ENCODE measurements around the gene VAV1. TPM values are rescaled to one million over a fixed set of nuclear protein-coding genes. Genes with fewer than 3 reads are reported as not detected.
"Not testable (repeated sequence)": the region's sequence is repeated elsewhere in the genome, so short reads cannot be mapped to it uniquely, and the experiment has no call there.

Gene VAV1
- total RNA-seq, 1 donor from 2014 or later = 2.6 TPM

DNA sequence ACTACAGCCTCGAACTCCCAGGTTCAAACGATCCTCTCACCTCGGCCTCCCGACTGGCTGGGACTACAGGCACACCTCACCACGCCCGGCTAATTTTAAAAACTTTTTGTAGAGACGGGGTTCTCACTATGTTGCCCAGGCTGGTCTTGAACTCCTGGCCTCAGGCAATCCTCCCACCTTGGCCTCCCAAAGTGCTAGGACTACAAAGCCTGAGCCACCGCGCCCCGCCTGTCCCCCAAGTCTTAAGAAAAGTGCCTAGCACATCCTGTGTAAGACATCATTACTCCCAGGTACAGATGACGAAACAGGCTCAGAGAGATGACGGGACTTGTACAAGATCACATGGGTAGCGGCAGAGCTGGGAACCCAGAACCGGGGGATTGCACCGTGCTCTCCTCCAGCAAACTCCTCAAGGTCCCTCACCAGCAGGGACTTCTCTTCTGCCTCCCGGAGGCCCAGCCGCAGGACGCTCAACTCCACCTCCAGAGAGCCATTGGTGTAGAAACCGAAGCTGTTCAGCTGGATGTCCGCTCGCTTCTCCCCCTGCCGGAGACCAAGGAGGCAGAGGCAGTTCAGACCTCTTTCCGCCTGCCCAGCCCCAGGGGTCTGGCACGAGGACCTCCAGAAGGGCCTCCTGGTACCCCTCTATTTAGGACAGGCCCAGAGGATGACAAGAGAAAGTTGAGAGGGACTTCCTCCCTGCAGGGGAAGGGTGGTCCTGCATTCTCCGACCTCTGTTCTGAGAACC is 36.2 kb upstream of the VAV1 start:
- intact Hi-C loops (cut with micrococcal nuclease) = no loop called here
- DNase-seq = peak; percentile 83

DNA sequence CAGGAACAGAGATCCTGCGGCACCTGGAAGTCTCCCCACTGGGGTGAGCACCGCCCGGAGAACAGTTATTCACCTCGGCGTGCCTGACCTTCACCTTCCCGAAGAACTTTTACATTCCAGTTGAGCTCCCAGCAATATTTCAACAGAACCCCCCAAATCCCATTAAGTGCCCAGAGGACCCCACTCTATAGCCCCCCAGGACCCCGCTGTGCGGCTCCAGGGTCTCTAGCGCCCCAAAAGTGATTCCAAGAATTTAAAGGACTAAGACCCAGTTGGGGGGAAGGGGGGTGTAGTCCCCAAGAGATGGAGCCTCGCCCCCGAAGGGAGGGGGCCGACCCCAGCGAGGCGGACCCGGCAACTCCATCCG is 35.6 kb upstream of the VAV1 start:
- no peak for DNase-seq
- intact Hi-C loops (cut with micrococcal nuclease) = no loop called here
- no peak for ATAC-seq

More for the DNA sequence above, 36.2 kb upstream of the VAV1 start:
- peak; percentile 22 for ATAC-seq

DNA sequence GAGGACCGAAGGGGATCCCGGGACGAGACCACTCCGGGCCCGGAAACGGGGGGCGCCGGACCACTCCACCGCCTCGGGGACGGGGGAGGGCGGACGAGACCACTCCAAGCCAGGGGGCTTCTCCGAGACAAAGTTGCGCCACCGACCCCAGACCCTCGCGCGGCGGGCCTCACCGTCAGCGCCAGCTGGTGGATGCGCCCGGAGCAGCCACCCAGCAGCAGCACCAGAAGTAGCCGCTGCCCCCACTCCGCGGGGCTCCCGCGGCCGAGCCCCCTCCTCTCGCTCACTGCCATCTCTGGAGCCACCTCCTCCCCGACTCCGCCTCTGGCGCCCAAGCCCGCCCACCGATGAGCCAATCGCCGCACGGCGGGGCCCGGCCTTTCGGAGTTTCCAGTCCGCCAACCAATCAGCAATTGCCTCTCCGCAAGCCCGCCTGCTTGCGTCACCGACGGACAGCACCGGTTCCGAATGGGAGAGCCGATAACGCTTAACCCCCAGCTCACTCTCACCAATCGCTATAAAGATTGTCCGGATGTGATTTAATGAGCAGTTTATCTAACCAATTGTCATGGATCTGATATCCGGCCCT is 35.1 kb upstream of the VAV1 start, which contains the start of gene GPR108:
Gene GPR108 (minus strand): TSS at position 297 of the 589 bp plus-strand sequence. CDS start 4 bp downstream, at position 293.
- ATAC-seq = peak; percentile 83
- peak; percentile 100 for DNase-seq
- intact Hi-C loops (cut with micrococcal nuclease) = no loop called here

DNA sequence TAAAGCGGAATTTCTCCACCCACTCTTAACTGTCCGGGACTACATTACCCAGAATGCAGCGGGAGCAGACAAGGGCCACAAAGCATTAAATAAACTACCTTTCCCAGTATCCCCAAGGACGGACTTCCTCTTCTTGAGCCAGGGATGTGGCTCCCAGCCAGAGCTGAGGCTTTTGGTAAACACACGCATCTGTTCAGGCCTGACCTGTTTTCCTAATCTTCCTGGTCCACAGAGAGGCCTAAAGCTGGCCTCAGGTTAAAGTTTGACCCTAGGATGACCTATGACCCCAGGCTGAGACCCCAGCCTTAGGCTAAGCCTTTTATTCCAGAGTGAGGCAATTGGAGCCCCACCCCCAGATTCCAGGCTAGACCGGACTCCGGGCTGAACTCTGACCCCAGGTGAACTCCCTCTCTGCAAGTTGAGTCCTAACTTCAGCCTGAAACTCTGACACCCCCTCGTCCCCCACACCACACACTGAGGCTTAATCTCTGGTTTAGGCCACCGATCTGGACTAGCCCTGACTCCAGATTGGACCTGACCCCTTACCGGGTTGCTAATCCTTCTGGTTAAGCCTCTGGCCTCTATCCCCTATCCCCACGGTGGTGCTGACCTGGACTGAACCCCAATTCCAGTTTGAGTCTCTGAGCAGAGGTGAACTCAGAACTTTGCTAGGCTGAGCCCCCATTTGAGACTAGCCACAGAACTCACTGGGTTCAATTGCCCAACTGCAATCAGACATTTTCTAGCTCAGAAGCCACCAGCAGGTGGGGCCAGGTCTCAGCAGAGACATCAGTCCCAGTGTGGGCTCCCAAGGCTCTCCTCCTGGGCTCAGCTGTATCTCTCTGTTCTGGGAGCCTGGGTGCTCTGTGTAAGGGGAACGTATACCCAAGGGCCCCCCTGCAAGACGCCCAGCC is 34.4 kb upstream of the VAV1 start:
- intact Hi-C loops (cut with micrococcal nuclease) = no loop called here
- DNase-seq = peak; percentile 93
- ATAC-seq = peak; percentile 46

DNA sequence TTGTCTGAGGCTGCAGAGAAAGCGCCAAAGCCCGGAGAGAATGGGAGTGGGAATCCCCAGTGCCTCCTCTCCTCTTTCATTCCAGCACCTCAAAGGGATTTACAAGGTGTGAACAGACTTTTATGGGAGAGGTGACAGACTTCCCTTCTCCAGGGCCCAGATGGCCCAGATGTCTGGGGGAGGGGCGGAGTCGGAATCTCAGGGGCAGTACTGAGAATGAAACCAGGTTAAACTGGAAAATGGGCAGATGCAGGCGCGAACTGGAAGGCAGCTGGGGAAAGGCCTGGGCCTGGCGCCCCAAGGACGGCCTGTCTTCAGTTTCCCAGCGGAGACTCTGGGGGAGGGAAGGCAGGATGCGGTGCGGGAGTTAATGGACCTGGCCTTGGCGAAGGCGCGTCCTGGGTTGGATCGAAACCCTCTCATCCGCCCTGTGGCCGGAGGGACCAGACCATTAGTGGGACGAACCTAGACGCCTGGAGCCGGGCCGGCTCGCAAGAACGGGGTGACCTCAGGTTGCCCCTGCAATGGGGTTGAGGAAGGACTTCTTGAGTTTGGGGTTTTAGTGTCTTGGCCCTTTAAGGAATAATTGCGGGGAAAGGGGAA is 33.6 kb upstream of the VAV1 start:
- no peak for ATAC-seq

DNA sequence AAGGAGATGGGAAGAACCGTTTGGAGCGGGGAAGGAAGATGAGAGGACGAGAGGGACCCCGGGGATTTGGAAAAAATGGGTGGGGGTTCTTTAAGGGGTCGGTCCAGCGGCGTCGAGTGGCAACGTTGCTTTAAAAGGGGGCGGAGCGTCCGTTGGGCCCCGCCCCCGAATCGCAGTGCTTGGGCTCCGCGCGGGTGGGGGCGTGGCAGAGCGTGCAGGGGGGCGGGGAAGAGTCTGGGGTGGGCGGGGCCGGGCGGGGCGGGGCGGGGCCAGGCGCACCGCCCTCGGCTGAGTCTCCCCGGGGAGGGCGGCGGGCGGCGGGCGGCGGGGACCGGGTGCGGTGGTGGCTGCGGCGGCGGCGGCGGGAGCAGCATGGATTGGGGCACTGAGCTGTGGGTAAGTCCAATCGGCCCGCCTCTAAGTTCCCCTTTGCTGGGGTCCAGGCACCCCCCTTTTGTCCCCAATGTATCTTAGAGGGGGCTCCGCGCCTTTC is 33.1 kb upstream of the VAV1 start, which contains the start of gene TRIP10:
Gene TRIP10 (plus strand): TSS at position 291 of the 493 bp plus-strand sequence. CDS start 82 bp downstream, at position 373.
- ATAC-seq = peak; percentile 37
- intact Hi-C loops (cut with micrococcal nuclease) = no loop called here
- peak; percentile 96 for DNase-seq

More for the DNA sequence above, 33.6 kb upstream of the VAV1 start:
- intact Hi-C loops (cut with micrococcal nuclease) = no loop called here
- peak; percentile 73 for DNase-seq

DNA sequence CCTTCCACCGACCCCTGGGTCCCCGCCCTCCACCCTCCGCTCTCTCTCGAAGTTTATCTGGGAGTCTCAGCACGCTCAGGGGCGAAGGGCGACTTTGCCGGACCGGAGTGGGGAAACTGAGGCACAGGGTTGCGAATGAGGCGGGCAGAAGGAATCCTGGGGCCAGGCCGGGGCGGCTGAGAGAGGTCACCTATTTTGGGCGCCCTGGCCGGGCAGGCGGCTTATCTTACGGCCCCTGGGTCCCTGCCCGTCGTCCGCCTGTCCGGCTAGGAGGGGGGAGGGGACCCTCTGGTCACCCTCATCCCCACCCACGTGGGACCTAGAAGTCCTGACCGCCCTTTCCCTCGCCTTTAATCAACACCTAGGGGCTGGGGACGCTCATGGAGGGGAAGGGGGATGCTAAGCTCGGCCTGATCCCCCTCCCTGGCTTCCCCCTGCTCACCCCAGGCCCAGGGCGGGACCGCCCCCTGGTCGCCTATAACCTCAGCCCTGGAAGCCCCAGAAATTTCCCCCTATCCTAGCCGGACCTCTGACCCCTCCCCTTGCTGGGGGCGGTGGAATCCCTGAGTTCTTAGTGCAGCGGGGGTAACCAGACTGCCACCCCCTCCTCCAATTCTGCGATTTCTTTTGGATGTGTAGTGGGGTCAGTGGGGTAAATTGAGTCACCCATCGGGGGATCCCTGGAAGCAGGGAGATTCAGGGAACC is 32.5 kb upstream of the VAV1 start:
- intact Hi-C loops (cut with micrococcal nuclease) = no loop called here
- peak; percentile 2 for ATAC-seq
- peak; percentile 73 for DNase-seq

DNA sequence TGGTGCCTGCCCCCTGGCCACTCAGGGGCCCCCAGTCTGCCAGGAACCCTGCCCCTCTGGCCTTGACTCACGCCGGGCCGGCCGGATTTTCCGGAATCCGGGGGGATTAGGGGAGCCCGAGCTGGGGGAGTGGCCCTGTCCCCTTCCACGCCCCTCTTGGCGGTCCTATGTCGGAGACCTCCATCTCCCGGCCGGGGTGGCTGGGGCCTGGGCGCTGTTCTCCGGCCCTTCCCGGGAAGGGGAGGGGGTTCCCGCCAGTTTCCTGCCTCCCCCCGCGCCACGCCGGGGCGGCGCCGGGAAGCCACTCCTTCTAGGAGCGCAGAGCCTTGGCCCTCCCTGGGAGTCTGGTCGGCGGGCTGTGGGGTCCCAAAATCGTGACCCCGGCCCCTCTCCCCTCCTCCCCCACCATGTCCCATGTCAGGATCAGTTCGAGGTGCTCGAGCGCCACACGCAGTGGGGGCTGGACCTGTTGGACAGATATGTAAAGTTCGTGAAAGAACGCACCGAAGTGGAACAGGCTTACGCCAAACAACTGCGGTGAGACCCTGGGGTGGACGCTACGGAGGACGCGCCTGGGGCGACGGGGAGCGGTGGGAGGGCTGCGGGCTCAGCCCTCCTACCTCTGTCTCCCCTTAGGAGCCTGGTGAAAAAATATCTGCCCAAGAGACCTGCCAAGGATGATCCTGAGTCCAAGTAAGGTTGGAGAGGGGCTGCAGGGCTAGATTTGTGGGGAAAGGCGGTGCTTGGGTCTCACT is 31.7 kb upstream of the VAV1 start:
- DNase-seq (peak; percentile 78), ATAC-seq (no peak)
- intact Hi-C loops (cut with micrococcal nuclease) = no loop called here

DNA sequence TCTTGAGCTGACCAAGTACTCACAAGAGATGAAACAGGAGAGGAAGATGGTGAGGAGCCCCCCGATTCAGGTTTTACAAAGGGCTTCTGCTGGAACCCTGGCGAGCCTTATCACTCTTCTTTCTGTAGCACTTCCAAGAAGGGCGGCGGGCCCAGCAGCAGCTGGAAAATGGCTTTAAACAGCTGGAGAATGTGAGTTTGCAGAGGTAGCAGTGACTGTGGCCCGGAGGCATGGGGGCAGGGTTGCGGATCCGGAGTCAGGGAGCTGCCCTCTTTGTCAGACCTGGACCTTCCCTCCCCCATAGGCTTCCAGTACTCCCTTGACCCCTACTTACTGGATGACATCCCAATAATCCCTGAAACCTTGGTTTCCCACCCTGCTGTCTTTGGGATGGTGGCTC is 29.4 kb upstream of the VAV1 start:
- DNase-seq = peak; percentile 46
- intact Hi-C loops (cut with micrococcal nuclease) = no loop called here
- ATAC-seq = no peak

DNA sequence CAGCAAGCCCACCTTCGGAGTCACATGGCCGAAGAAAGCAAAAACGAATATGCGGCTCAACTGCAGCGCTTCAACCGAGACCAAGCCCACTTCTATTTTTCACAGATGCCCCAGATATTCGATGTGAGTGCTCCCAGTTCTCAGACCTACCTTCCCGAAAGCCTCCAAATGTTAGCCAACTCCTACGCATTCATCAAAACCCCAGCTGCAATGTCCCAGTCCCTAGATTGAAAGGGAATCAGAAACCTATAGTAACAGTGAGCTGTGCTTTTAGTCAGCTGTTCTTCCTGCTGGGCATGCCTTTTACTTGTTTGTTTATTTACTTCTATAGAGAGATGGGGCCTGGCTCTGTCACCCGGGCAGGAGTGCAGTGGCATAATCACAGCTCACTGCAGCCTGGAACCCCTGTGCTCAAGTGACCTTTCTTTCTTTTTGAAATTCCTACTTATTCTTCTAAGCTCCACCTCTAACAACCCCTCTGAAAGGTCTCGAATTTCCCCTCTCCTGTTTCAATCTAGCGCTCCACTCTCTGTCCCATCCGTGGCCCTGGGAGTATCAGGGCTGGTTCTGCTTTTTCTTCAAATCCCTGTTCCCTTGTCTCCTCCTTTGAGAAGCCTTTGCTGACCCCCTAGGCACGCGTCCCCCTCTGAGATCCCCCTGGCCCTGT is 28.7 kb upstream of the VAV1 start:
- DNase-seq (no peak), ATAC-seq (no peak)
- intact Hi-C loops (cut with micrococcal nuclease) = no loop called here

DNA sequence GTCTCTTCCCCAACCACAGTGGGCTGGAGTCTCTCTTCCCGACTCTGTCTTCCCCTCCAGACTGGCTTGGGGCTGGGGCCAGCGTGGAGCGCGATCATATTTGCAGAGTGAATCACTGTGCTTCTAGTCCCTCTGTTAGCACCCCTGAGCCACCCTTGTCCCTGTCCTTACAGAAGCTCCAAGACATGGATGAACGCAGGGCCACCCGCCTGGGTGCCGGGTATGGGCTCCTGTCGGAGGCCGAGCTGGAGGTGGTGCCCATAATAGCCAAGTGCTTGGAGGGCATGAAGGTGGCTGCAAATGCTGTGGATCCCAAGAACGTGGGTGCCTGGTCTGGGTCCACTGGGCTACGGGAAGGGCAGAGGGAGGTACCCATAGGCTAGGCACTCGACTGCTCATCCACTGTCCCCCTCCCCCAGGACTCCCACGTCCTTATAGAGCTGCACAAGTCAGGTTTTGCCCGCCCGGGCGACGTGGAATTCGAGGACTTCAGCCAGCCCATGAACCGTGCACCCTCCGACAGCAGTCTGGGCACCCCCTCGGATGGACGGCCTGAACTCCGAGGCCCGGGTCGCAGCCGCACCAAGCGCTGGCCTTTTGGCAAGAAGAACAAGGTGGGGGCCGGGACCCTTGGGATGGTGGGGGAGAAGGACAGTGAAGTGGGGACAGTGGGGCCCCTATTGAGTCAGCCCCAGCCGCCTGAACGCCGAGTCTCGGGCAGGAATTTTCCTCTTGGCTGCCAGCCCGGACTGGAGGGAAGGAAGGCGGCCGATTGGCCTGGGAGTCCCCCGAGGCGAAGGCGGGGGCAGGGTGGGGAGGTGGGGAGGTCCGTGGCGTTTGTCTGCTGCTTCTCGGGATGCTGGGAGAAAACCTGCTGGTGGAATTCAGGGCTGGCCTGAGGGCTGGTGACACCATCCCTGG is 27.9 kb upstream of the VAV1 start:
- peak; percentile 88 for ATAC-seq
- DNase-seq = peak; percentile 92
- intact Hi-C loops (cut with micrococcal nuclease) = no loop called here

DNA sequence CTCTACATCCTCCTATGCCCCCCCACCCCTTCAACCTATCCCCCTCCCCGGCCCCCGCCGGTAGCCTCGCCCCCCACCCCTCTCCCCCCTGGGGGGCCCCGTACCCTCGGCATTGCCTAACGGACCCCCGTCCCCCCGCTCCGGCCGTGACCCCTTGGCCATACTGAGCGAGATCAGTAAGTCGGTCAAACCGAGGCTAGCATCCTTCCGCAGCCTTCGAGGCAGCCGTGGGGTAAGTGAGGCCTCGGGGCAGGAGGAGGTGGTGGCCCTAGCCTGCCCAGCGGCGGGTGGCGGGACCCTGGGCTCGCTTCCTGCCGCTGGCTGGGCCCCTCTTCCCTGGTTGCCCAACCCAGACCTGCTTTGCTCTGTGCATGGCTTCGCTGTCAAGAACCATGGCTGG is 26.5 kb upstream of the VAV1 start:
- ATAC-seq (no peak), DNase-seq (no peak)
- intact Hi-C loops (cut with micrococcal nuclease) = no loop called here

DNA sequence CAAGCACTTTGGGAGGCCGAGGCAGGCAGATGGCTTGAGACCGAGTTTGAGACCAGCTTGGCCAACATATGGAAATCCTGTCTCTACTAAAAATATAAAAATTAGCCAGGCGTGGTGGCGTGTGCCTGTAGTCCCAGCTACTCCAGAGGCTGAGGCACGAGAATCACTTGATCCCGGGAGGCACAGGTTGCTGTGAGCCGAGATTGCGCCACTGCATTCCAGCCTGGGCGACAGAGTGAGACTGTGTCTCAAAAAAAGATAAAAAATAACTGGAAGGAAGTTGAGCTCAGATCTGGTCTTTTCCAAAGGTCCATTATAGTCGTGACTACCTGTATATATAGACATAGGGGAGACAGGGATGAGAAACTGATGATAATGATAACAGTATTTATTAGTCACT is 24.0 kb upstream of the VAV1 start:
- intact Hi-C loops (cut with micrococcal nuclease); DNase-seq; ATAC-seq: not testable (repeated sequence)

DNA sequence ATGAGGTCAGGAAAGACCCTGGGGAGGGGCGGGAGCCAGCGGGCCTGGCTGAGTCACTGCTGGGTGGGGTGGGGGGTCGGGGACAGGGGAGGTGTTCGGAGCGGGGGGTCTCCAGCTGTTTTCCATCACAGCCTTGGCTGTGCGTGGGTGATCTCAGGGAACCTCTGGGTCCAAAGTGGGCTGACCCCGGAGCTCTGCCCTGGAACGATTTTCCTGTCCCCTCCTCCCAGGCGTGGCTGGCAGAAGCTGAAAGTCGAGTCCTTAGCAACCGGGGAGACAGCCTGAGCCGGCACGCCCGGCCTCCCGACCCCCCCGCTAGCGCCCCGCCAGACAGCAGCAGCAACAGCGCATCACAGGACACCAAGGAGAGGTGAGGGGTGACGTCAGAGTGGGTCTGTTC is 22.4 kb upstream of the VAV1 start:
- DNase-seq (peak; percentile 83), ATAC-seq (peak; percentile 55)
- intact Hi-C loops (cut with micrococcal nuclease) = no loop called here

DNA sequence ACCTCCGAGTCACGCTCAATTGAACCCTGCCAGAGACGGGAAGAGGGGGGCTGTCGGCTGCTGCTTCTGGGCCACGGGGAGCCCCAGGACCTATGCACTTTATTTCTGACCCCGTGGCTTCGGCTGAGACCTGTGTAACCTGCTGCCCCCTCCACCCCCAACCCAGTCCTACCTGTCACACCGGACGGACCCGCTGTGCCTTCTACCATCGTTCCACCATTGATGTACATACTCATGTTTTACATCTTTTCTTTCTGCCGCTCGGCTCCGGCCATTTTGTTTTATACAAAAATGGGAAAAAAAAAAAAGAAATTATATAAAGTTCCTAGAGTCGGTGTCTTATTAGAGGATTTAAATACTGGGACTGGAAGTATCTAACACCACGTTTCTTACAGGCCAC is 21.3 kb upstream of the VAV1 start:
- intact Hi-C loops (cut with micrococcal nuclease) = no loop called here
- DNase-seq (no peak), ATAC-seq (no peak)
